GM06990 (cell line): Measurements from ENCODE around the gene FIP1L1.

Experiments
- DNase-seq: peaks from one replicate; pipeline ENCODE4 v3.0.0-alpha.2; 2011; ENCODE audit not compliant: insufficient read length; ENCODE audit errors: extremely low read depth
- H3K27me3 ChIP-seq: replicated peaks from 2 replicates; pipeline ENCODE4 v1.6.0; 2011; ENCODE audit warnings: low read length; ENCODE audit not compliant: control insufficient read depth, insufficient read depth
- H3K36me3 ChIP-seq: 2 replicates; pipeline ENCODE4 v1.5.1; 2011; ENCODE audit warnings: low read length; ENCODE audit not compliant: control insufficient read depth, insufficient read depth
- H3K4me3 ChIP-seq: replicated peaks from 2 replicates; pipeline ENCODE4 v1.5.1; 2011; ENCODE audit warnings: low read depth, mild to moderate bottlenecking, control low read depth, low read length
- CTCF ChIP-seq: IDR thresholded peaks from 2 replicates; pipeline ENCODE4 v1.5.1; 2011; ENCODE audit warnings: low read length, control low read depth, mild to moderate bottlenecking, inconsistent platforms; ENCODE audit not compliant: insufficient read depth, poor library complexity, severe bottlenecking

Gene FIP1L1

GRCh38 chr4:53453385-53453784 lies 75.9 kb downstream of the FIP1L1 start:
- Histone ChIP-seq H3K36me3 (peaks cover 8% of the 10 kb centered on the region), H3K27me3 (no peaks in the 10 kb centered on the region), H3K4me3 (no peak overlapping the region)
- DNase-seq, result no peak
- TF ChIP-seq CTCF, result no peak

- Histone ChIP-seq H3K36me3 (peaks cover 9% of the 10 kb centered on the region), H3K4me3 (no peak overlapping the region)
- DNase-seq, result no peak
These were observed 78.3 kb downstream of the FIP1L1 start for GRCh38 chr4:53455766-53456165.

GRCh38 chr4:53456178-53456577 lies 78.7 kb downstream of the FIP1L1 start:
- DNase-seq, result no peak
- Histone ChIP-seq H3K27me3 (no peaks in the 10 kb centered on the region), H3K4me3 (no peak overlapping the region), H3K36me3 (peaks cover 9% of the 10 kb centered on the region)
- TF ChIP-seq CTCF, result no peak

More at GRCh38 chr4:53455766-53456165, 78.3 kb downstream of the FIP1L1 start:
- no peaks in the 10 kb centered on the region for H3K27me3 ChIP-seq
- no peak for TF ChIP-seq CTCF

GRCh38 chr4:53459548-53459947 lies 82.1 kb downstream of the FIP1L1 start:
- DNase-seq, result no peak
- H3K27me3 ChIP-seq, result no peaks in the 10 kb centered on the region
- H3K36me3 ChIP-seq, result peaks cover 5% of the 10 kb centered on the region
- TF ChIP-seq CTCF, result no peak
- H3K4me3 ChIP-seq, result no peak overlapping the region

GRCh38 chr4:53461244-53461643 lies 83.8 kb downstream of the FIP1L1 start:
- H3K4me3 ChIP-seq, result no peak overlapping the region
- H3K36me3 ChIP-seq, result peaks cover 3% of the 10 kb centered on the region
- no peak for TF ChIP-seq CTCF
- DNase-seq, result no peak
- H3K27me3 ChIP-seq, result no peaks in the 10 kb centered on the region

GRCh38 chr4:53463340-53463739 lies 85.9 kb downstream of the FIP1L1 start:
- Histone ChIP-seq H3K36me3 (peaks cover 3% of the 10 kb centered on the region; the same call in 1 of the 2 replicates), H3K4me3 (no peak overlapping the region), H3K27me3 (no peaks in the 10 kb centered on the region)
- no peak for DNase-seq
- TF ChIP-seq CTCF, result no peak
